HG03342 (cell line): Measurements from ENCODE around the gene APOA4.

Source experiments
- ATAC-seq: cut with Tn5 transposase; IDR thresholded peaks from one replicate; pipeline ENCODE4 v1.9.1; 2021; ENCODE audit warnings: mild to moderate bottlenecking, moderate library complexity; ENCODE audit not compliant: unreplicated experiment

Gene APOA4

DNA sequence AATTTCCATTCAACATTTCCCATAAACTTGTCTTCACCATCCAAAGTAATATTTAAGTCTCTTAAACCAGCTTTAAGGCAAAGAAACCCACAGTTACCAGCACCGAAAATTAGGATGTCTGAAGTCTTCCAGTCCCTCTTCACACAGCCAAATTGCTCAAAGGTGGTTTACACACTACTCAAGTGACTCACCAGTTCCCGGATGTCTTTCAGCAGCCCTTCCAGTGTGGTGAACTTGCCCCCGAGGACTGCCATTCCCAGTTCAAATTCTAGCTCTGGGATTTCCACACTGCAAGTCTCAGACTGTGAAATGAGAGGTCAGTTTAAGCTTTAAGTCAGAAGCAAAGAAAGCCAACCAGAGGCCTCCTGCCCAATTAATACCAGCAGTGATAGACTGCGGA, 40.4 kb downstream of the APOA4 start:
- ATAC-seq, result no peak

DNA sequence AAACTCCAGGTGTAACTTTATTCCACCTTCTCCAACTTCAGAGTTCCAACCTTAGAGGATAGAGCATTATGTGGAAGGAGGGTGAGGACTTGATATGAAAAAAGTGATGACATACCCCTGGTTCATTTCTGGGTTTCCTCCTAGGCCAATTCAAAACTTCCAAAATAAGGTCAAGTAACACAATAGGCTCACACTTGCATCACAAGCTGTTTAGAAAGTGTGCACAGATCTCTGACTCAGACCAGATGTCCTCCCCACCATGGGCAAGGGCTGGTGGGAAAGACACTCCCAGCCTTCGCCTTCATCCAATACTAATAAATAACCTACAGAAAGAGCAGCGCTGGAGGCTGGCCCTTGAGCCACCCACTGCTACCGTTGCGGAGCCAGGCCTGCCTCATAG, 44.5 kb downstream of the APOA4 start:
- no peak for ATAC-seq

DNA sequence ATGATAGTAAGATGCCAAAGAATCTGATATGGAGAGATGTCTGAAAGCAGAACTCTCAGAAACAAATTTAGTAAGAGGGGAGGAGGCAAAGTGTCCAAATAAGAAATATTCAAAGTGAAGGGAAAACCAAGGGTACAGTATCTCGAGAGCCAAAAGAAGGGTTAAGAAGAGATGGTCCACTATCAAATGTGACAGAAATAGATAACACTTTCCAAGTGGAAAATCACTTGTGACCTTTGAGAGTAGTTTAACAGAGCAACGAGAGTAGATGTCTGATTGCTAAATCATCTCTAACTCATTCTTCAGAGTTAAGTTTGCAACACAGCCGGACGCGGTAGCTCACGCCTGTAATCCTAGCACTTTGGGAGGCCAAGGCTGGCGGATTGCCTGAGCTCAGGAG, 46.0 kb downstream of the APOA4 start:
- ATAC-seq, result no peak

DNA sequence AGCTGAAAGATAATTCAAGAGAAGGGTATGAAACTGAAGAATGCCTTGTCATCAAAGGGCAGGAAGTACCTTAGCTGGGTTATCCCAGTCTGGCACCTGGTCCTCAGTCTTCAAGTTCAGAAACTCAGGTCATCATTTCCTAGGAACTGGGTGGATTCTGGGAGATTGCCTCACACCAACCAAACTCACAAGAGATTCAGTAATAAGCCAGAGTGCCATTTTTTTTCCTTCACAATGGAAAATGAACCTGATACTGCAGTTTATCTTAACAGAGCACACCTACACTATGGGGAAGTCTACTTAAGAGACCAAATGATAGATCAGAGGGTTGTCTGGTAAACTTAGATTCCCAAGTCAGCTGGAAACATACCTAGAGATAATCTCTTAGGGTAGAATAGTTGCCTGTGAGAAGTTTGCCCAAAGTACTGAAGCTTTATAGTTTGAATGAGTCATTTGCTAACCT, 46.6 kb downstream of the APOA4 start:
- ATAC-seq, result no peak

DNA sequence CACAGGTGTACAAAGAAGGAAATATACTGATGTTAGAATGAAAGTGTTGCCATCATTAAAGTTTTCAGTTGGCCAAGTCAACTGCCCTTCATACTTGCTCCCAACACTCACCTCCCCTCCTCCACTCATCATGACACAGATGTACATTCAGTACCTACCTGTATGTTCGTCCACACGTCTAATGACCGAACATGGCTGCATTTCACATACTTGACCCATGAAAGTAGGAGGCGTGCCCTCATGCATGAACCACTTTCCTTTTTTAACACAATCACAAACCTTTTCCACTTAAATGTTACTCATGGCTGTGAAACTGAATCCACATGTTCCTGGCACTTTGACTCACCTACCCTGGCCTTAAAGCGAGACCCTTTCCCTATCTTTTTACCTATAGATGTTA, 47.1 kb downstream of the APOA4 start:
- ATAC-seq, result no peak

DNA sequence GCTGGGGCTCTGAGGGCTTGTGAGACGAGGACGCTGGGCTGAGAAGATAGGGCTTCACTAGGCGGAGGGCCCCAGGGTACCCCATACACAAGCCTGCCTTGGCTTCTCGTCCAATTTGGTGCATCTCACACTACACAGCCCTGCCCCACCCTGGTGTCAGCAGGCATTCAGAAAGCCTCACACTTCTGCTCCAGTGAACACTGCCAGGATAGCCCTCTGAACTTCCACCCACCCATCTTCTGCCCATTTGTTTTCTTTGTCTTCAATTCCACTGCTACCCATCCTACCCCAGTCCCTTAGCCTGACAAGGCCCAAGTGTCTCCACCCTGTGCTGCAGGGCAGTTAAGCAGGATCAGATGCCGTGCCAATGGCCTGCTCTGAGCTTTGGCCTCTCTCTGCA, 48.4 kb downstream of the APOA4 start:
- no peak for ATAC-seq

DNA sequence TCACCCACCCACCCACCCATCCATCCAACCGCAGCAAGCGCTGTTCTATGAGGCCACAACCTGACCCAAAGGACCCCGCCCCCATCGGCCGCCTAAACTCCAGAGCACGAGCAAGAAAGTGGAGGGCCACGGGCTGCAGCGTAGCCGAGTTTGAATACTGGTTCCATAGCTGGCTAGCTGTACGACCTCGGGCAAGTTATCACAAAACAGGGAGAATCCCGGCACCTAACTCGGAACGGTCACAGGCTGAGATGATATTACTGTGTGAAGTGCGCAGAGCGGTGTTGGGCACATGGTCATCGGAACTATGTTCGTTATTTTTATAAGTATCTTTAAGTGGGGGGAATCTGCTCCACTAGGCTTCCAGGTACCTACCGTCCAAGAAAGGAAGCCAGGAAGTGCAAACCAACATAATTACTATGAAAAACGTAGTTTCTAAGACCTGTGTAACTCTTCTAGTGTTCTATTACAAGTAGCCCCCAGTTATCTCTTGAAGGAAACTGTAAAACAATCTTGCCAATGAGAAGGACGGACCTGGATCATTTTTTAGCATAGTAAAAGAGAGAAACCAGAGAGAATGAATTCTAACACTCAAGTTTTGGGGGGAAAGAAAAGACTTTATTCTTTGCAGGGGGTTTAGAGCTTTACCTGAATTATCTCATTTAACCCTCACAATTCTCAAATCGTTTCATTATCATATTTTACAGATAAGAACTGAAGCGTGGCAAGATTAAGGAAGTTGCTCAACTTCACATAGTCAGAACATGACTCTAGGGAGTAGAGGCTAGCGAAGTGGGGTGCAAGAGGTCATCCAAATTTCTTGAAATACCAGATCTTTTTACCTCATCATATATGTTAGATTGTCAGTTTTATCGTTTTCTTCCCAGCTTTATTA, 49.7 kb downstream of the APOA4 start:
- ATAC-seq, result peak; percentile 31

DNA sequence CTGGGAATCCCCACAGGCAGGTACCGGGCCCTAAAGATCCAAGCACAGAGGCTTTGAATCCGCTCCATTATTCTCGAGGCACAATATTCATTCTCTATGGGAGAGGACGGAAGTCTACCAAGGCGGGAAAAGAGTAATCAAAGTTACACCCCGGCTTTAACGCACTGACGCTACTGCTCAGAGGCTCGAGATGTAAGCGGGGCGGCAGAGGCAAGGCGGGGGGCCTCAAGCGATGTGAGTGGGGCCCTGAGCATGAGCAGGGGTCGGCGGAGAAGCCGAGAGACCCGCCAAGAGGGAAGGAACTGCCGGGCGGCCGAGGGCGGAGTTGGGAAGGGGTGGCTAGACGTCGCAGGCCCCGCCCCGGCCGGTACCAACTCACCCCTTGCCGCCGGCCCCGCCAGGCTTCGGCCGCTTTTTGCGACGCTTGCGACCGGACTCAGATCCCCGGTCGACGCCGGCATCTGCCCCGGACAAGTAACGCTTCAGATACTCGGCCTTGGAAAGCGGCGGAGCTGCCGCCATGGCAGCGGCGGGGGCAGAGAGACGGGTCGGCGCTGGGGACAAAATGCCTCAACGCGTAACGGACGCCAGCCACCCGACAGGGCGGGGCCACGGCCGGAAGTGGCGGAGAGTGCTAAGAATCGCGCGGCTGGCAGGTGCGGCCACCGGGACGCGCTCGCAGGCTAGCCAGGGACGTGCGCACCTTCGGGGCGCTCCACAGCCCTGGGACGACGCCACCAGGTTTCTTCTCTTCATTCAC, 50.5 kb downstream of the APOA4 start, which contains the start of gene BUD13:
Gene BUD13, minus strand, starts transcription at position 545 of the 760 bp plus-strand sequence. Its CDS starts 23 bp downstream, at position 522.
- peak; percentile 83 for ATAC-seq

DNA sequence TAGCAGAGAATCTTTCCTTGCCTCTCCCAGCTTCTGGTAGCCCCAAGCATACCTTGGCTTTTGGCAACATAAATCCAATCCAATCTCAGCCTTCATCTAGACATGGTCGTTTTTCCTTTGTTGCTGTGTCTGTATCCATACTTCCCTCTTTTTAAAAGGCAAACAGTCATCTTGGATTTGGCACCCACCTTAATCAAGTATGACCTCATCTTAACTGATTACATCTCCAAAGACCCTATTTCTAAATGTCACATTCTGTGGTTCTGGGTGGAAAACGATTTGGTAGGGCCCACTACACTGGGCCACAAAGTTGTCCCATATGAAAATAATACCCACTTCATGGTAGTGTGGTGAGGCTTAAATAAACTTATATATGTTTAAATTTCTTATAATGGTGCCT, 51.2 kb downstream of the APOA4 start:
- no peak for ATAC-seq
